ENCODE measurements around the gene ZBTB38. TPM values are rescaled to one million over a fixed set of nuclear protein-coding genes. Genes with fewer than 3 reads are reported as not detected.

ZBTB38 gene
- total and polyA plus RNA-seq, 12 donors, result 14.7 to 156 (median 128) TPM

- Histone ChIP-seq H3K4me3 (no peak overlapping the region), H3K36me3 (no peaks in the 10 kb centered on the region), H3K27me3 (no peaks in the 10 kb centered on the region), H3K9me3 (no peaks in the 10 kb centered on the region), H3K27ac (peak overlapping the region in 1 of 10 donors; percentile 1), H3K4me1 (peaks cover 0 to 31% (median 9%) of the 10 kb centered on the region in 9 donors)
- no peak for TF ChIP-seq CTCF (IDR thresholded peaks at IDR 0.05)
- intact Hi-C loops (cut with DNase I), result no loop called here
- peak in 1 of 8 donors; percentile 29 for ATAC-seq
- 76 to 79% methylated on average over 12 of the region's 12 CpGs for WGBS, 2 donors
- DNase-seq, result no peak
These were observed 31.4 kb upstream of the ZBTB38 start for GRCh38 chr3:141336672-141337522.

DNA sequence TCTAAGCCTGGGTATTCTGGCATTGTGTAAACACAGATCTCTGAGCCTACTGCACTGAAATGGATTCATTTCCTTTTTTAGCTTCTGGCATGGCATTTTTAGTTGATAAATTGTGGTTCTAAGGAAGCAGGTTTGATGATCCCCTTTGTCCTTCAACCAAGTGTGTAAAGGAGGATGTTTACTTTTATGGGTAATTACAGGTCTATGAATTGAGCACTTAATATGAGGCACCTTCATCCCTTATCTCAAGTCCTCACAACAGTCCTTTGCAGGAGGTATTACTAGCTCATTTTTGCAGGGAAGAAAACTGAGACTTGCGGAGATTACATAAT is 30.8 kb upstream of the ZBTB38 start:
- no peak for DNase-seq
- H3K27ac ChIP-seq, result peak overlapping the region in 1 of 10 donors; percentile 1
- no peak overlapping the region for H3K4me3 ChIP-seq
- intact Hi-C loops (cut with DNase I), result no loop called here
- H3K4me1 ChIP-seq, result peaks cover 0 to 26% (median 3%) of the 10 kb centered on the region in 9 donors
- H3K36me3 ChIP-seq, result no peaks in the 10 kb centered on the region
- WGBS, 2 donors, result 97 to 100% methylated on average over 1 of the region's 1 CpG
- TF ChIP-seq CTCF (IDR thresholded peaks at IDR 0.05), result no peak
- no peaks in the 10 kb centered on the region for H3K9me3 ChIP-seq
- no peaks in the 10 kb centered on the region for H3K27me3 ChIP-seq
- no peak for ATAC-seq

DNA sequence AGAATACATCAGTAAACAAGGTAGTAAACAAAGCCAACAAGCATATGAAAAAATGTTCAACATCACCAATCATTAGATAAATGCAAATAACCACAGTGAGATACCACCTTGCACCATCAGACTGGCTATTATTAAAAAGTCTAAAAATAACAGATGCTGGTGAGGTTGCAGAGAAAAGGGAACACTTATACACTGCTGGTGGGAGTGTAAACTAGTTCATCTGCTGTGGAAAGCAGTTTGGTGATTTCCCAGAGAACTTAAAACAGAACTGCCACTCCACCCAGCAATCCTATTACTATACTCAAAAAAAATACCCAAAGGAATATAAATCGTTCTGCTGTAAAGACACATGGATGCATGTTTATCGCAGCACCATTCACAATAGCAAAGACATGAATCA is 30.3 kb upstream of the ZBTB38 start:
- Histone ChIP-seq H3K36me3 (no peaks in the 10 kb centered on the region), H3K27me3 (no peaks in the 10 kb centered on the region), H3K4me3 (no peak overlapping the region), H3K9me3 (no peaks in the 10 kb centered on the region), H3K27ac (no peak overlapping the region), H3K4me1 (peaks cover 0 to 21% (median 0%) of the 10 kb centered on the region in 9 donors)
- 92 to 100% methylated on average over 2 of the region's 2 CpGs for WGBS, 2 donors
- ATAC-seq (no peak), DNase-seq (no peak)
- intact Hi-C loops (cut with DNase I), result no loop called here
- no peak for TF ChIP-seq CTCF (IDR thresholded peaks at IDR 0.05)

DNA sequence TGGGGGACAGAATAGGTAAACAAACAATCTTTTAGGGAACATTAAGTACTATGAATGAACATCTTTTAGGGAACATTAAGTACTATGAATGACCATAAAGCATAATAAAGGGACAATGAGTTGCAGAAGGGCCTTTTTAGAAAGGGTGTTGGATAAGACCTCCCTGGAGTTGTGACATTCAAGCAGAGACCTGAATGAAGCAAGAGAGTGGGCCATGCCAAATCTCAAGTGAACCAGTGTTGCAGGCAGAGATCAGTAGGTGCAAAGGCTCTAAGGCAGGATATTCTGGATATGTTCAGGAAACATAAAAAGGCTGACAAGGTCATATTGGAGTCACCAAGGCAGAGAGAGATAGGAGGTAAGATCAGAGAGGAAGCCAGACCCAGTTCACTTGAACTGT is 29.4 kb upstream of the ZBTB38 start:
- H3K27me3 ChIP-seq, result no peaks in the 10 kb centered on the region
- no peak overlapping the region for H3K4me3 ChIP-seq
- H3K4me1 ChIP-seq, result peaks cover 0 to 12% (median 0%) of the 10 kb centered on the region in 9 donors
- H3K36me3 ChIP-seq, result no peaks in the 10 kb centered on the region
- DNase-seq (no peak), ATAC-seq (peak in 1 of 8 donors; percentile 51)
- intact Hi-C loops (cut with DNase I), result no loop called here
- no peak overlapping the region for H3K27ac ChIP-seq
- no peaks in the 10 kb centered on the region for H3K9me3 ChIP-seq
- no peak for TF ChIP-seq CTCF (IDR thresholded peaks at IDR 0.05)

Measured in heart right ventricle (tissue), 16 donors.